ENCODE measurements around the gene CXCL16.

Gene CXCL16

GRCh38 chr17:4725646-4726310, 13.9 kb downstream of the CXCL16 start:
- in situ Hi-C loops (cut with MboI; ENCODE audit: low sequenced_read_pairs, unreplicated experiment): no loop called here
- no peak for DNase-seq (ENCODE audit: low spot score)

GRCh38 chr17:4724650-4725049, 15.1 kb downstream of the CXCL16 start:
- in situ Hi-C loops (cut with MboI; ENCODE audit: low sequenced_read_pairs, unreplicated experiment): no loop called here
- TF ChIP-seq CTCF (IDR thresholded peaks at IDR 0.05; ENCODE audit: borderline replicate concordance, control extremely low read depth, extremely low read depth, insufficient read depth, missing control alignments): no peak
- DNase-seq (ENCODE audit: low spot score): no peak

More at GRCh38 chr17:4725646-4726310, 13.9 kb downstream of the CXCL16 start:
- no peak for TF ChIP-seq CTCF (IDR thresholded peaks at IDR 0.05; ENCODE audit: borderline replicate concordance, control extremely low read depth, extremely low read depth, insufficient read depth, missing control alignments)

GRCh38 chr17:4722678-4723240, 17.0 kb downstream of the CXCL16 start:
- DNase-seq (ENCODE audit: low spot score): no peak
- in situ Hi-C loops (cut with MboI; ENCODE audit: low sequenced_read_pairs, unreplicated experiment): no loop called here
- no peak for TF ChIP-seq CTCF (IDR thresholded peaks at IDR 0.05; ENCODE audit: borderline replicate concordance, control extremely low read depth, extremely low read depth, insufficient read depth, missing control alignments)

GRCh38 chr17:4721203-4722135, 18.3 kb downstream of the CXCL16 start:
- DNase-seq (ENCODE audit: low spot score): no peak
- TF ChIP-seq CTCF (IDR thresholded peaks at IDR 0.05; ENCODE audit: borderline replicate concordance, control extremely low read depth, extremely low read depth, insufficient read depth, missing control alignments): no peak
- in situ Hi-C loops (cut with MboI; ENCODE audit: low sequenced_read_pairs, unreplicated experiment): no loop called here

- no peak for TF ChIP-seq CTCF (IDR thresholded peaks at IDR 0.05; ENCODE audit: borderline replicate concordance, control extremely low read depth, extremely low read depth, insufficient read depth, missing control alignments)
- in situ Hi-C loops (cut with MboI; ENCODE audit: low sequenced_read_pairs, unreplicated experiment): no loop called here
- no peak for DNase-seq (ENCODE audit: low spot score)
Observed at GRCh38 chr17:4720787-4721186, 18.9 kb downstream of the CXCL16 start.

- no peak for TF ChIP-seq CTCF (IDR thresholded peaks at IDR 0.05; ENCODE audit: borderline replicate concordance, control extremely low read depth, extremely low read depth, insufficient read depth, missing control alignments)
- DNase-seq (ENCODE audit: low spot score): no peak
- in situ Hi-C loops (cut with MboI; ENCODE audit: low sequenced_read_pairs, unreplicated experiment): loop anchor here (10.0 kb wide), 1 partner anchor 165 kb away; no protein-coding TSS in a partner anchor
Observed at GRCh38 chr17:4719684-4720221, 20.0 kb downstream of the CXCL16 start.

Measured in GM13976 (cell line).